ENCODE data around the gene LPCAT2.

LPCAT2 gene, protein sequence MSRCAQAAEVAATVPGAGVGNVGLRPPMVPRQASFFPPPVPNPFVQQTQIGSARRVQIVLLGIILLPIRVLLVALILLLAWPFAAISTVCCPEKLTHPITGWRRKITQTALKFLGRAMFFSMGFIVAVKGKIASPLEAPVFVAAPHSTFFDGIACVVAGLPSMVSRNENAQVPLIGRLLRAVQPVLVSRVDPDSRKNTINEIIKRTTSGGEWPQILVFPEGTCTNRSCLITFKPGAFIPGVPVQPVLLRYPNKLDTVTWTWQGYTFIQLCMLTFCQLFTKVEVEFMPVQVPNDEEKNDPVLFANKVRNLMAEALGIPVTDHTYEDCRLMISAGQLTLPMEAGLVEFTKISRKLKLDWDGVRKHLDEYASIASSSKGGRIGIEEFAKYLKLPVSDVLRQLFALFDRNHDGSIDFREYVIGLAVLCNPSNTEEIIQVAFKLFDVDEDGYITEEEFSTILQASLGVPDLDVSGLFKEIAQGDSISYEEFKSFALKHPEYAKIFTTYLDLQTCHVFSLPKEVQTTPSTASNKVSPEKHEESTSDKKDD

DNA sequence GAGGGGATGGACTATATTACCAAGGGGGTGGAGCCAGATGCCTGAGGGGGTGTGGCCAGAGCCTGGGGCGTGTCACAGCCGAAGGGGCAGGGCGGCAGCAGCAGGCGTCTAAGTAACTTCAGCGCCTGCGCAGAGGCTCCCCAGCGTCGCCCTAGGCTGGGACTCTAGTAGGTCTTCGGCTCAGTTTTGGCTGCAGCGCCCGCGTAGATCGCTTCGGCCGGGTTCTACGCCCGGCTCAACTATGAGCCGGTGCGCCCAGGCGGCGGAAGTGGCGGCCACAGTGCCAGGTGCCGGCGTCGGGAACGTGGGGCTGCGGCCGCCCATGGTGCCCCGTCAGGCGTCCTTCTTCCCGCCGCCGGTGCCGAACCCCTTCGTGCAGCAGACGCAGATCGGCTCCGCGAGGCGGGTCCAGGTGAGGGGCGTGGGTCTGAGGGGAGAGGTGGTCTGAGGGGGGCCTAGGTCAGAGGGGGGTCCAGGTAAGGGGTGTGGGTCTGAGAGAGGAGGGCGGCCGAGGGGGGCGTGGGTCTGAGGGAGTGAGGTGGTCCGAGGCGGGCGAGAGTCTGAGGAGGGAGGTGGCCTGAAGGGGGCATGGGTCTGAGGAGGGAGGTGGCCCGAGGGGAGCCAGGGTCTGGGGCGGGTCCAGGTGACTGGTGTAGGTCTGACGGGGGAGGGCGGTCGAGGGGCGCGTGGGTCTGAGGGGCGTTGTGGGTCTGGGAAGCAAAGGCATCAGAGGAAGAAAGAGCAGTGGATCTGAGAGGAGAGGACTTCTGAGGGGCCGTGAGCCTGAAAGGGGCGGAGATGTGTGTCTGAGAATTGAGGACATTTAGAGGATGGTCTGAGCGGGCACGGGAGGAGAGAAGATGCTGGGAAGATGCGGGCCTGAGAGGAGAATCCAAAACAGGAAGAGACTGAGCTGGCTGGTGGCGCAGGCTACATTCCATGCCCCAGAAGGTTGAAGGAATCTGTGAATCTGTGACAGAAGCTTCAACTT is at the start of gene LPCAT2:
LPCAT2 (plus strand) TSS at position 132 of the 991 bp plus-strand sequence; CDS start at position 242, 110 bp downstream.
- peak; percentile 54 to 76 for DNase-seq

DNA sequence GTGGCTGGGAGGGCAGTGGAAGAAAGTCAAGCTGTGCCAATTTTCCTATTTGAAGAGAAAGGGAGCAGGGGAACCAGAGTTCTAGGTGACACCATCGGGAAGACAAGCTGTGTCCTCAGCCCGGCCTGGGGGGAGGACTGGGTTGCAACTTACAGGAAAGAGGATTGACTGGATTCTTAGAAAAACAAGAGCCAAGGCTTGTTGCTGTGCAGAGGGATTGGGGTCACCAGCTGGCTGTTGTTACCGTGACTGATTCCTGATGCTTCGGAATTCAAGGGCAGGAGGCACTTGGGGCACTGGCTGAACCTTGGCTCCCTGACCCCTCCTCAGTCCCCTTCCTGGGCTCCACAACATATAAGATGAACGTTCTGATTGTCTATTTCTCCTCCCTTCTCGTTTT is 46.6 kb upstream of the LPCAT2 start:
- DNase-seq, result no peak

DNA sequence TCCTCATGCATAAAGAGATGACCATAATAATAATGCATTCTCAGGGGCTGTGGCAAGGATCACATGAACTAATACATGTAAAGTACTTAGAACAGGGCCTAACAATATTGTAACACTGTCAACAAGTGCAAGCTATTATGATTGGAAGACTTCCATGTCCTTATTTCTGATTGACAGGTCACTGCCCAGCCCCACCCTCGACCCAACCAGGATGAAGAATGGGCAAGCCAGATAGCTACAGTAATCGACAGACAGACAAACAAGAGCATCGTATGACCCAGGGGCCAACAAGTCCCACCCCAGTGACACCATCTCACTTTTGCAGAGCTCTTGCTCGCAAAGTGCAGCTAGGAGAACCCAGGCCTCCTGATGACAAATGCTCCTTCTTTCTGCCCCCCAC is 44.5 kb upstream of the LPCAT2 start:
- no peak for DNase-seq

DNA sequence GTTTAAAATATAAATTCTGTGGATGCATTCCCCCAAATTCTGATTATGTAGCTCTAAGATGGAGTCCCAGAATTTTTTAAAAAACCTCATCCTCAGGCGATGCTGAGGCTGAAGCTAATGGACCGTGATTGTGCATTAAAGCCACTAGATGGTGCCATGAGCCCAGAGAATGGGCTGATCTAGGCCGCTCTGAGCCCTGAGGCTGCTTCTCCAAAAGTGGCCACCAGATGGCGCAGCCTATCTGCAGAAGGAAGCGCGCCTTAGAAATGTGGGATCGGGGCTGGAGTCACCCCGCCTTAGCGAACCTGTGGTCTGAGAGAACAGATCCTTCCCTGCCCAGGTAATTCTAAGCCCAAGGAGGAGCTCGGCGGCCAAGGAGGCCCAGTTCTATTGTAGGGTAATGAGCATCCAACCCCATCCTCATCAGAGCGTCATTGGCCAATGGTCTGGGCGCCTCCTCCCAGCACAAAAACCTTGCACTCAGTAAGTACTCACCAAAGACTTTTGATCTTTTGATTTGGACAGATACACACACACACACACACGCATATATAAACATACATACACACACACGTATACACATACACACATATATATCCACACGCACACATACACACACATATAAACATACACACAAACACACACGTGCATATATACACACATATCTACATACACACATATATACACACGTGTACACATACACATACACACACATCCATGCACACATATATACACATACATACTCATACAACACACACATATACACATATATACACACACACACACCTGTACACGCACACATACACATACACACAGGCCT is 43.6 kb upstream of the LPCAT2 start:
- DNase-seq, result peak; percentile 55 to 71

- no peak for DNase-seq
Measured at GRCh38 chr16:55466209-55466608, 42.7 kb upstream of the LPCAT2 start.

- no peak for DNase-seq
Measured at GRCh38 chr16:55467898-55468297, 41.0 kb upstream of the LPCAT2 start.

DNA sequence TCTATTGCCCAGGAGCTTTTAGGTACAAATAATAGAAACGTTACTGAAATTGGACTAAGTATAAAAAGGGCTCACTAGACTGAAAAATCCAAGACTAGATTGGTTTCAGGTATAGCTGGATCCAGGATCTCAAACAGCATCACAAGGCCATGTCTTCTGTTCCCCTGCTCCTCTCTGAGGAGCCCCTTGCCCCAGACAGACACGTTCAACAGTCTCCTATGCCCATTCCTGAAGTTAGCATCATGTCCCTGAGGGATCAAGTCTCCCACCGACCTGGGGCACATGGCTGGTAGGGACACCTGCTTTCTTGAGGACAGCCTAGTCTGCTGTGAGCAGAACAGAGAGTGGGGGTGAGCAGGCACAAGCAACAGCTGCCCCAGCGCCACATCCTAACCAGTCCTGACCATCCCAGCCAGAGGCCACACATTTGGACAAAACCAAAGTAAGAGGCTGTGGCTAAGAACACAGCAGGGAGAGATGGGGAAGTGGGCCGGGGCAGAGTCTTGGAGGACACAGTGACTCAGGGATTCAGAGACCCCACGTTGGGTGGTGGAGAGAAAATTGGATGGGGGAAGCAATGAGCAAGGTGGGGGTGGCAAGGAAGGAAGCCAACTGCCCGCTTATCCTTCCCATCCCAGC is 40.4 kb upstream of the LPCAT2 start:
- no peak for DNase-seq

- DNase-seq, result no peak
Measured at GRCh38 chr16:55469821-55470532, 38.9 kb upstream of the LPCAT2 start.

- no peak for DNase-seq
Measured at GRCh38 chr16:55470533-55471371, 38.1 kb upstream of the LPCAT2 start.

DNA sequence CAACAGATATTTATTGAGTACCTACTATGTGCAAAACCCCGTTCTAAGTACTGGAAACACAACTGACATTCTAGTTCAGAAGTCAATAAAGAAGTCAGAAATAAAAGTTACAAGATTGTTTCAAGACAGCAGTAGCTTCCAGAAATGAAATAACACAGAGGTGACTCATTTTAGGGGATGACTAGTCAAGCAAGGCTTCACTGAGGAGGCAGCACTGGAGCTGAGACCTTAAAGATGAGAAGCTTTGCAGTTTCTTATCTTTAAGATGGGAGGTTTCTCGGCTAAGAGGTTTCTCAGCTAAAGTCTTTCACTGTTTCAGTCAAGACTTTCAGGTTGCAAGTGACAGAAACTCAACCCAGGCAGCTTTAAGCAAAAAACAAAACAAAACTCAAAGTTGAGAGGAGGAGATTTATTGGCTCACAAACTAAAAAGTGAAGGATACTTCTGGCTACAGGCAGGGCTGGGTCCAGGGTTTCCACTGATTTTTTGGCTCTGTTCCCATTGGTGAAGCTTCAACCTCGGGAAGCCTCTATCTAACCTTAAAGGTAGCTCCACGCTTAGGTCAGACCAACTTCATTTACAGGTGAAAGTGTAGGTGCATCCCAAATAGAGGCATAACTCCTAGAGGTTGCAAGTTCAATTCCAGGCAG is 37.3 kb upstream of the LPCAT2 start:
- DNase-seq, result no peak

DNA sequence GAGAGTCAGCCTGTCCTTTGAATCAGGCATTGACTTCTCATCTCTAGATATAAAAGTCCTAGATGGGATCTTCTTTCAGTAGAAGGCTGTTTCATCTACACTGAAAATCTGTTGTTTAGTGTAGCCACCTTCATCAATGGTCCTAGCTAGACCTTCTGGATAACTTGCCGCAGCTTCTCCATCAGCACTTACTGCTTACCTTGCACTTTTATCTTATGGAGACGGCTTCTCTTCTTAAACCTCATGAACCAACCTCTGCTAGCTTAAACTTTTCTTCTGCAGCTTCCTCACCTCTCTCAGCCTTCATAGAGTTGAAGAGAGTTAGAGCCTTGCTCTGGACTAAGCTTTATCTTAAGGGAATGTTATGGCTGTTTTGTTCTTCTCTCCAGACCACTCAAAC is 35.3 kb upstream of the LPCAT2 start:
- no peak for DNase-seq

DNA sequence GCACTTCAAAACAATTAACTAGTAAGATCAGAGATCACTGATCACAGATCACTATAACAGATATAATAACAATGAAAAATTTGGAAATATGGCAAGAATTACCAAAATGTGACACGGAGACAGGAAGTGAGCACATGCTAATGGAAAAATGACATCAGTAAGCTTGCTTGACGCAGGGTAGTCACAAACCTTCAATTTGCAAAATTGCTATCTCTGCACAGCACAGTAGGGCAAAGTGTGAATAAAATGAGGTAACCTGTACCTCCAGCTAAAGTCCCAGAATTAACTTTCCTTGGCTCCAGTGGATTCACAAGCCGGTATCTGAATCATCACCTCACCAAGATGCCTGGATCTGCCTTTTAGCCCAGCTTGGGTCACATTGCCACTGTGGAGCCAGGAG is 34.1 kb upstream of the LPCAT2 start:
- DNase-seq, result no peak

DNA sequence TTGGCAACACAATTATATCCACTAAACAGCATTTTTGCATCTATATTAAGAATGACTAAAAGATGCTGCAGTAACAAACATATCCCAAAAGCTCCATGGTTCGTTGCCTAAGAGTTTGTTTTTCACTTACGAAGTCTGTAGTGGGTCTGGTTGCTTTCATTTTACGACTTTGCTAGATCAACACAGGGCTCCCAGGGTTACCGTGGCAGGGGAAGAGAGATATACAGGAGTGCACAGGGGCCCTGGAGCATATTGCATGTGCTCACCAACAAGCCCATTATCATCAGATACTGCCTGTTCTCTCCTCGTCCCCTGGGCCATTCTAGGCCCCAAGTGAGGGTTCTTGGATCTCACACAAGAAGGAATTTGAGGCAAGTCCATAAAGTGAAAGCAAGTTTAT is 33.0 kb upstream of the LPCAT2 start:
- DNase-seq, result no peak

DNA sequence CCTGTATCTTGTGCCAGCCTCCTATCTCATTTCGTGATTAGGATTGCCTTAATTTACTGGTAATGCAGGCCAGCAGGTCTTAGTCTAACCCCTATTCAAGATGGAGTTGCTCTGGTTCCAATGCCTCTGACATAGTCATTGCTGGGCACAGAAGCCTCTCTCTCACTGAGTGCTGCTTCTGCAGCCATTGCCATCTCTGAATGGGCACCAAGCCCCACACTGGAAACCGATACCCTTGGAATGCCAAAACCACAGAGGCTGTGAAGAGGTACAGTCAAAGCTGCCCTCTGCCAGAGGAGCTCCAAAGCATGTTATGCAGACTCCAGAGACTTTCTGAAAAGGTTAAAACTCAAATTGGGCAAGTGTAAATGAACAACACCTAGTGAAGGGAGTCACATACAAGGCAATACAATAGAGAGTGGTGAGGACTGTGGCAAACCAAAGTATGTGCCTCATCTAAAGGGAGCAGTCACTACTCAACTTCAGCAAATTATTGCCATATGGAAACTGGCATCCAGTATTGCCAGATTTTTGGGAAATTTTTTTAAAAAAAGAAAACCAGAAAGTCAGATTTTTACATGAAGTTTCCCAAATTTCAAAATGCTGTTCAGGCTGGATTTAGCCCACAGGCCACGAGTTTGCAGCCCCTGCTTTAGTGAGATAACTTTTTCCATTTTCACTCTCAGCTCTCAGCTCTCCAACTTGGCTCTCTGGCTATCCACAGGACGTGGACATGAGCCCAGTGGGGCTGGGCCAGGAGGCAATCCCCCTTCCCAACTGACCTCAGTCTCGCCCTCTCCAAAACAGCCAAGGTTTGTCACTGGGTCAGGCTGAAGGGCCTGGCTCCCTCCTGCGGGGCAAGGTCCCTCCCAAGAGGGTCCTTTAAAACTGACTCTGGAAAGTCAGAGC is 32.0 kb upstream of the LPCAT2 start:
- no peak for DNase-seq

- DNase-seq, result no peak
Measured at GRCh38 chr16:55477736-55478135, 31.1 kb upstream of the LPCAT2 start.

DNA sequence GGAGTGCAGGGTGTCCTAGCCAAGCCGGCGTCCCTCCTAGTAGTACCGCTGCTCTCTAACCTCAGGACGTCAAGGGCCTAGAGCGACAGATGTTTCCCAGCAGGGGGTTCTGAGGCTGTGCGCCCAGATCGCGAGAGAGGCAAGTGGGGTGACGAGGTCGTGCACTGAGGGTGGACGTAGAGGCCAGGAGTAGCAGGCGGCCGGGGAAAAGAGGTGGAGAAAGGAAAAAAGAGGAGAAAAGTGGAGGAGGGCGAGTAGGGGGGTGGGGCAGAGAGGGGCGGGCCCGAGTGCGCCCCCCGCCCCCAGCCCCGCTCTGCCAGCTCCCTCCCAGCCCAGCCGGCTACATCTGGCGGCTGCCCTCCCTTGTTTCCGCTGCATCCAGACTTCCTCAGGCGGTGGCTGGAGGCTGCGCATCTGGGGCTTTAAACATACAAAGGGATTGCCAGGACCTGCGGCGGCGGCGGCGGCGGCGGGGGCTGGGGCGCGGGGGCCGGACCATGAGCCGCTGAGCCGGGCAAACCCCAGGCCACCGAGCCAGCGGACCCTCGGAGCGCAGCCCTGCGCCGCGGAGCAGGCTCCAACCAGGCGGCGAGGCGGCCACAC is 29.9 kb upstream of the LPCAT2 start, which contains the start of gene MMP2:
MMP2 (plus strand) TSS at position 372 of the 603 bp plus-strand sequence. CDS start 282 bp downstream, outside the sequence.
- peak; percentile 17 to 39 for DNase-seq

GRCh38 chr16:55479430-55480140 is 29.3 kb upstream of the LPCAT2 start:
- no peak for DNase-seq

Measured in bone marrow (tissue), 2 donors.